HepG2 (cell line): ENCODE data around the gene SERPINA6. TPM values are rescaled to one million over a fixed set of nuclear protein-coding genes. Genes with fewer than 3 reads are reported as not detected.

ENCODE experiments used
- AGO1 ChIP-seq: fragments of 200-400 bp; formaldehyde crosslinking; IDR thresholded peaks from 2 replicates; pipeline ENCODE4 v1.6.1; 2017; ENCODE audit warnings: mild to moderate bottlenecking, low read depth, low read length, moderate library complexity; ENCODE audit not compliant: poor library complexity, severe bottlenecking
- DPF2 ChIP-seq: sonication (generic); formaldehyde crosslinking; IDR thresholded peaks from 2 replicates; pipeline ENCODE4 v1.4.0; 2020; ENCODE audit warnings: mild to moderate bottlenecking, low read depth, missing genetic modification reagents, borderline replicate concordance
- EEA1 ChIP-seq: sonication (generic); formaldehyde crosslinking; IDR thresholded peaks from 2 replicates; pipeline ENCODE4 v1.5.1; 2020; ENCODE audit warnings: mild to moderate bottlenecking, missing genetic modification reagents, borderline replicate concordance
- GZF1 ChIP-seq: sonication (generic); formaldehyde crosslinking; IDR thresholded peaks from 2 replicates; pipeline ENCODE4 v1.5.1; 2020; ENCODE audit warnings: mild to moderate bottlenecking, missing genetic modification reagents
- HOXA3 ChIP-seq: sonication (generic); formaldehyde crosslinking; IDR thresholded peaks from 2 replicates; pipeline ENCODE4 v1.5.0; 2020; ENCODE audit warnings: missing genetic modification reagents
- KAT2B ChIP-seq: fragments of 150-350 bp; IDR thresholded peaks from 2 replicates; pipeline ENCODE4 v1.6.1; 2014; ENCODE audit warnings: low read depth, low read length, borderline replicate concordance
- MAFG ChIP-seq: sonication (generic); formaldehyde crosslinking; IDR thresholded peaks from 2 replicates; pipeline ENCODE4 v1.5.1; 2020; ENCODE audit warnings: mild to moderate bottlenecking, missing genetic modification reagents
- PHF20 ChIP-seq: sonication (generic); formaldehyde crosslinking; IDR thresholded peaks from 2 replicates; pipeline ENCODE4 v1.5.0; 2020; ENCODE audit warnings: mild to moderate bottlenecking, missing genetic modification reagents
- PTBP1 ChIP-seq: fragments of 200-400 bp; formaldehyde crosslinking; IDR thresholded peaks from 2 replicates; pipeline ENCODE4 v1.6.1; 2018; ENCODE audit warnings: low read length, low read depth; ENCODE audit not compliant: poor library complexity, severe bottlenecking
- RFX5 ChIP-seq: IDR thresholded peaks from 2 replicates; pipeline ENCODE4 v1.6.1; 2011; ENCODE audit warnings: low read depth, low read length, improper control_type of control experiment
- RFXAP ChIP-seq: sonication (generic); formaldehyde crosslinking; IDR thresholded peaks from 2 replicates; pipeline ENCODE4 v1.4.0; 2020; ENCODE audit warnings: missing genetic modification reagents, borderline replicate concordance
- THYN1 ChIP-seq: sonication (generic); formaldehyde crosslinking; IDR thresholded peaks from 2 replicates; pipeline ENCODE4 v1.8.1; 2023; ENCODE audit warnings: low read depth, mild to moderate bottlenecking, moderate library complexity, missing genetic modification reagents, borderline replicate concordance
- ZBTB8A ChIP-seq: sonication (generic); formaldehyde crosslinking; IDR thresholded peaks from 2 replicates; pipeline ENCODE4 v1.4.0; 2020; ENCODE audit warnings: mild to moderate bottlenecking, low read depth, missing genetic modification reagents, borderline replicate concordance
- ZFP91 ChIP-seq: sonication (generic); formaldehyde crosslinking; IDR thresholded peaks from 2 replicates; pipeline ENCODE4 v1.9.0; 2022; ENCODE audit warnings: missing genetic modification reagents, mild to moderate bottlenecking, borderline replicate concordance
- ZNF260 ChIP-seq: sonication (generic); formaldehyde crosslinking; IDR thresholded peaks from 2 replicates; pipeline ENCODE4 v1.4.0; 2020; ENCODE audit warnings: missing genetic modification reagents, low read depth, mild to moderate bottlenecking, borderline replicate concordance
- ZNF264 ChIP-seq: sonication (generic); formaldehyde crosslinking; IDR thresholded peaks from 2 replicates; pipeline ENCODE4 v1.4.0; 2020; ENCODE audit warnings: missing genetic modification reagents
- ZNF276 ChIP-seq: sonication (generic); formaldehyde crosslinking; IDR thresholded peaks from 2 replicates; pipeline ENCODE4 v1.4.0; 2020; ENCODE audit warnings: mild to moderate bottlenecking, low read depth, missing genetic modification reagents
- ZNF343 ChIP-seq: sonication (generic); formaldehyde crosslinking; IDR thresholded peaks from 2 replicates; pipeline ENCODE4 v1.4.0; 2020; ENCODE audit warnings: mild to moderate bottlenecking, missing genetic modification reagents
- ZNF460 ChIP-seq: sonication (generic); formaldehyde crosslinking; IDR thresholded peaks from 2 replicates; pipeline ENCODE4 v1.5.1; 2020; ENCODE audit warnings: missing genetic modification reagents, mild to moderate bottlenecking, borderline replicate concordance
- ZNF772 ChIP-seq: sonication (generic); formaldehyde crosslinking; IDR thresholded peaks from 2 replicates; pipeline ENCODE4 v1.5.0; 2020; ENCODE audit warnings: mild to moderate bottlenecking, missing genetic modification reagents
- ZNF83 ChIP-seq: sonication (generic); formaldehyde crosslinking; IDR thresholded peaks from 2 replicates; pipeline ENCODE4 v1.4.0; 2020; ENCODE audit warnings: missing genetic modification reagents, mild to moderate bottlenecking, borderline replicate concordance
- polyA plus RNA-seq, 8 experiments: library from polyadenylated mRNA; depleted of rRNA in 3 of 8; stranded (reverse) in 7 of 8; unstranded in 1 of 8; fragments of >200 nt; fragmentation: Illumina TruSeq in 4 of 8; extraction: Trizol in 4 of 8; gene quantifications; 2 replicates each; pipeline versions ENCODE4 v1.2.1 to v1.2.3, GENCODE V29; 2011 to 2016; ENCODE audit warnings: low read depth in 4 of 8, missing spikeins in 1 of 8, mixed read lengths in 1 of 8; ENCODE audit not compliant: insufficient read depth in 1 of 8
- total RNA-seq, 5 experiments: library from RNA; depleted of rRNA; stranded (reverse); fragments of >200 nt; fragmentation: Illumina TruSeq; extraction: Trizol; gene quantifications; 2 replicates each; pipeline ENCODE4 v1.2.3, GENCODE V29; 2016; ENCODE audit warnings: low read depth in 1 of 5
- TF ChIP-seq, protein P1 (sequence below): sonication (generic); formaldehyde crosslinking; conservative IDR thresholded peaks from 2 replicates; pipeline ENCODE4 v1.4.0; 2020; ENCODE audit warnings: missing genetic modification reagents
- TF ChIP-seq, protein P2 (sequence below): sonication (generic); formaldehyde crosslinking; IDR thresholded peaks from 2 replicates; pipeline ENCODE4 v1.8.1; 2022; ENCODE audit warnings: low read depth, mild to moderate bottlenecking, missing genetic modification reagents

The SERPINA6 gene
- total and polyA plus RNA-seq, 2 of the 13 experiments (the other 11 are each of a cell fraction or from before 2014, with no cell fraction given), result 260 to 333 TPM

DNA sequence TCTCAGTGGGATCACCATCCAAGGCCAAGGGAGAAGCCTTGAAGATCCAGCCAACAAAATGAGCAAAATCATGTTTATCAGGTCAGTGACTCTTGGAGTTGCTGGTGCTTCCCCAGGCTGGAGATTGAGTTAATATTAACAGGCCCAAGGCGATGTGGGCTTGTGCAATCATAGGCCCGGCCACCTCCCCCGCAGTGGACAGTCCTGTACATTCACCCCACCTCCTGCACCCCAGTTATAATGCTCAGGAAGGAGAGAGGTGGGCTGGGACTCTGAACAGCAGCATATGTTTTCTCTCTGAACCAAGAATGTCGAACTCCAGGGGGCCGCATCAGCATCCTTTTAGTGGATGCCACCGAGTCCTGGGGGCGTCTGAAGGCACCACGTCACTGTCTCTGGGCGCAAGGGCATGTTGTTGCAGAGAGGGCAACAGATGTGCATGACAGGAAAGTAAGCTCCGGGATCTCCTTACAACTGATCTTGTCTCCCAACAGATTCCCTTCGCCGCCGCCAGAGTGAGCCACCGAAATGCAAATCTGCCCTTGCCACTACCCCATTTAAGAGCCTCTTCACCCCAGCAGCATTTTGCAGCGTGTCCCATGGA is 32.2 kb upstream of the SERPINA6 start (continued):
- TF ChIP-seq ZBTB8A (CRISPR knock-in tag), result no peak
- TF ChIP-seq ZNF260 (CRISPR knock-in tag), result no peak
- TF ChIP-seq RFXAP (CRISPR knock-in tag), result peak; percentile 85; the same call in 1 of the 2 replicates
- no peak for TF ChIP-seq KAT2B
- peak; percentile 88 for TF ChIP-seq RFX5
- TF ChIP-seq PHF20 (CRISPR knock-in tag), result no peak
- TF ChIP-seq ZNF460, result no peak
- no peak for TF ChIP-seq ZNF83
- peak; percentile 75 for TF ChIP-seq HOXA3 (CRISPR knock-in tag)
- TF ChIP-seq THYN1 (CRISPR knock-in tag), result no peak
- TF ChIP-seq, protein P1, sequence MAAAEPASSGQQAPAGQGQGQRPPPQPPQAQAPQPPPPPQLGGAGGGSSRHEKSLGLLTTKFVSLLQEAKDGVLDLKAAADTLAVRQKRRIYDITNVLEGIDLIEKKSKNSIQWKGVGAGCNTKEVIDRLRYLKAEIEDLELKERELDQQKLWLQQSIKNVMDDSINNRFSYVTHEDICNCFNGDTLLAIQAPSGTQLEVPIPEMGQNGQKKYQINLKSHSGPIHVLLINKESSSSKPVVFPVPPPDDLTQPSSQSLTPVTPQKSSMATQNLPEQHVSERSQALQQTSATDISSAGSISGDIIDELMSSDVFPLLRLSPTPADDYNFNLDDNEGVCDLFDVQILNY (CRISPR knock-in tag), result no peak
- no peak for TF ChIP-seq ZNF276 (CRISPR knock-in tag)
- TF ChIP-seq, protein P2, sequence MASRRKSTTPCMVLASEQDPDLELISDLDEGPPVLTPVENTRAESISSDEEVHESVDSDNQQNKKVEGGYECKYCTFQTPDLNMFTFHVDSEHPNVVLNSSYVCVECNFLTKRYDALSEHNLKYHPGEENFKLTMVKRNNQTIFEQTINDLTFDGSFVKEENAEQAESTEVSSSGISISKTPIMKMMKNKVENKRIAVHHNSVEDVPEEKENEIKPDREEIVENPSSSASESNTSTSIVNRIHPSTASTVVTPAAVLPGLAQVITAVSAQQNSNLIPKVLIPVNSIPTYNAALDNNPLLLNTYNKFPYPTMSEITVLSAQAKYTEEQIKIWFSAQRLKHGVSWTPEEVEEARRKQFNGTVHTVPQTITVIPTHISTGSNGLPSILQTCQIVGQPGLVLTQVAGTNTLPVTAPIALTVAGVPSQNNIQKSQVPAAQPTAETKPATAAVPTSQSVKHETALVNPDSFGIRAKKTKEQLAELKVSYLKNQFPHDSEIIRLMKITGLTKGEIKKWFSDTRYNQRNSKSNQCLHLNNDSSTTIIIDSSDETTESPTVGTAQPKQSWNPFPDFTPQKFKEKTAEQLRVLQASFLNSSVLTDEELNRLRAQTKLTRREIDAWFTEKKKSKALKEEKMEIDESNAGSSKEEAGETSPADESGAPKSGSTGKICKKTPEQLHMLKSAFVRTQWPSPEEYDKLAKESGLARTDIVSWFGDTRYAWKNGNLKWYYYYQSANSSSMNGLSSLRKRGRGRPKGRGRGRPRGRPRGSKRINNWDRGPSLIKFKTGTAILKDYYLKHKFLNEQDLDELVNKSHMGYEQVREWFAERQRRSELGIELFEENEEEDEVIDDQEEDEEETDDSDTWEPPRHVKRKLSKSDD (CRISPR knock-in tag), result no peak
- no peak for TF ChIP-seq ZNF264 (CRISPR knock-in tag)
- no peak for TF ChIP-seq EEA1 (CRISPR knock-in tag)
- TF ChIP-seq DPF2 (CRISPR knock-in tag), result peak; percentile 45; the same call in 1 of the 2 replicates
- no peak for TF ChIP-seq PTBP1
- TF ChIP-seq ZNF772 (CRISPR knock-in tag), result peak; percentile 49; the same call in 1 of the 2 replicates
- no peak for TF ChIP-seq AGO1
- no peak for TF ChIP-seq ZNF343
- TF ChIP-seq GZF1 (CRISPR knock-in tag), result peak; percentile 69; the same call in 1 of the 2 replicates
- peak; percentile 89; the same call in 1 of the 2 replicates for TF ChIP-seq ZFP91 (CRISPR knock-in tag)
- no peak for TF ChIP-seq MAFG (CRISPR knock-in tag)
